ENCODE measurements around the gene THAP4.

DNA sequence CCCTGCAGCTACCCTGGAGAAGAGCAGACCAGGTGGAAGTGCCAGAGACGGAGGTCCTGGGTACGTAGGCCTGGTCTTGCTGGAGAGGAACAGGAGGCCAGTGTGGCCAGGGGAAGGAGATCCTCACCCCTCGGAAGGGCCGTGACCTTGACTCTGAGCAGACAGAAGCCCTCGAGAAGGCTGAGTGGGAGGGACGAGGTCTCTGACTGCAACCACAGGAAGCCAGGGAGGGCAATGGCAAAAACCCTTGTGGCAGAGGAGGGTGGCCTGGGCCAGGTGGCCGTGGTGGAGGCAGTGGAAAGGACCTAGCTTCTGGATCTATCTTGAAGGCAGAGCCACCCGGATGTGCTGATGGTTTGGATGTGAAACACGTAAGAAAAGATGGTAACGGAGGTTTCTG, 28.1 kb downstream of the THAP4 start:
- no peak for TF ChIP-seq POLR2A (IDR thresholded peaks at IDR 0.05)
- TF ChIP-seq, protein P1, sequence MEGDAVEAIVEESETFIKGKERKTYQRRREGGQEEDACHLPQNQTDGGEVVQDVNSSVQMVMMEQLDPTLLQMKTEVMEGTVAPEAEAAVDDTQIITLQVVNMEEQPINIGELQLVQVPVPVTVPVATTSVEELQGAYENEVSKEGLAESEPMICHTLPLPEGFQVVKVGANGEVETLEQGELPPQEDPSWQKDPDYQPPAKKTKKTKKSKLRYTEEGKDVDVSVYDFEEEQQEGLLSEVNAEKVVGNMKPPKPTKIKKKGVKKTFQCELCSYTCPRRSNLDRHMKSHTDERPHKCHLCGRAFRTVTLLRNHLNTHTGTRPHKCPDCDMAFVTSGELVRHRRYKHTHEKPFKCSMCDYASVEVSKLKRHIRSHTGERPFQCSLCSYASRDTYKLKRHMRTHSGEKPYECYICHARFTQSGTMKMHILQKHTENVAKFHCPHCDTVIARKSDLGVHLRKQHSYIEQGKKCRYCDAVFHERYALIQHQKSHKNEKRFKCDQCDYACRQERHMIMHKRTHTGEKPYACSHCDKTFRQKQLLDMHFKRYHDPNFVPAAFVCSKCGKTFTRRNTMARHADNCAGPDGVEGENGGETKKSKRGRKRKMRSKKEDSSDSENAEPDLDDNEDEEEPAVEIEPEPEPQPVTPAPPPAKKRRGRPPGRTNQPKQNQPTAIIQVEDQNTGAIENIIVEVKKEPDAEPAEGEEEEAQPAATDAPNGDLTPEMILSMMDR (IDR thresholded peaks at IDR 0.05), result no peak

Data from stomach (tissue), 4 donors.